Colonic mucosa (tissue), 4 donors: ENCODE measurements around the gene COL23A1. TPM values are rescaled to one million over a fixed set of nuclear protein-coding genes. Genes with fewer than 3 reads are reported as not detected.
A peak's percentile ranks its signal among the peaks of the same experiment; 100 is the strongest.
"Not testable (repeated sequence)": the region's sequence is repeated elsewhere in the genome, so short reads cannot be mapped to it uniquely, and the experiment has no call there.

ENCODE experiments used
- DNase-seq: peaks from one replicate; pipeline ENCODE4 v3.0.0-alpha.2; 2020
- H3K27ac ChIP-seq: fragments of 200-600 bp; one replicate; pipeline ENCODE4 v1.8.0; 2021
- H3K27me3 ChIP-seq: fragments of 200-600 bp; one replicate; pipeline ENCODE4 v1.8.0; 2021
- H3K36me3 ChIP-seq: fragments of 200-600 bp; one replicate; pipeline ENCODE4 v1.8.0; 2021
- H3K4me1 ChIP-seq: fragments of 200-600 bp; one replicate; pipeline ENCODE4 v1.8.0; 2021; ENCODE audit warnings: mild to moderate bottlenecking
- H3K4me3 ChIP-seq: fragments of 200-600 bp; one replicate; pipeline ENCODE4 v1.8.0; 2021
- H3K9ac ChIP-seq, 2 donors: one replicate each; pipeline ENCODE4 v1.7.0; 2013; ENCODE audit warnings: control low read depth in 2 of 2, low read depth in 2 of 2, low read length in 2 of 2
- H3K9me3 ChIP-seq: fragments of 200-600 bp; one replicate; pipeline ENCODE4 v1.8.0; 2021
- CTCF ChIP-seq: fragments of 200-600 bp; IDR thresholded peaks from one replicate; pipeline ENCODE4 v1.8.0; 2022; ENCODE audit warnings: antibody characterized with exemption, mild to moderate bottlenecking
- intact Hi-C: fragments of 100-400 bp; cut with DNase I; formaldehyde crosslinking; loops from one replicate; pipeline ENCODE4 v1.14.1; 2022
- total RNA-seq, 2 donors: library from RNA; stranded (reverse); fragmentation: NEBNext Ultra II Directional in 1 of 2; extraction: Animal tissue kit (Norgen Biotek cat#: 25700) in 1 of 2; gene quantifications; one replicate each; pipeline ENCODE4 v1.2.1, GENCODE V29; 2021
- donor health status: healthy.
- donor health status: DM: no; HTN: no; CAD: no.
- donor health status: DM: no; HTN: no; CAD: no.

COL23A1 gene
- total RNA-seq, 2 donors from 2014 or later, result 0.37 to 0.49 TPM

GRCh38 chr5:178264044-178264443 is 326.1 kb downstream of the COL23A1 start:
- intact Hi-C loops, result no loop called here
- TF ChIP-seq CTCF, result no peak
- H3K36me3 ChIP-seq, result no peaks in the 10 kb centered on the region

GRCh38 chr5:178261666-178262600 is 328.3 kb downstream of the COL23A1 start:
- intact Hi-C loops, result no loop called here
- no peaks in the 10 kb centered on the region for H3K36me3 ChIP-seq
- H3K9me3 ChIP-seq, result no peaks in the 10 kb centered on the region
- no peak for TF ChIP-seq CTCF
- H3K9ac ChIP-seq, result no peak overlapping the region
- no peak for DNase-seq
- H3K4me1 ChIP-seq, result no peaks in the 10 kb centered on the region
- no peak overlapping the region for H3K27ac ChIP-seq
- H3K4me3 ChIP-seq, result no peak overlapping the region
- no peaks in the 10 kb centered on the region for H3K27me3 ChIP-seq

More at GRCh38 chr5:178264044-178264443, 326.1 kb downstream of the COL23A1 start:
- Histone ChIP-seq H3K9ac (no peak overlapping the region), H3K27me3 (no peaks in the 10 kb centered on the region), H3K9me3 (no peaks in the 10 kb centered on the region), H3K4me1 (no peaks in the 10 kb centered on the region), H3K27ac (no peak overlapping the region), H3K4me3 (no peak overlapping the region)
- no peak for DNase-seq

DNA sequence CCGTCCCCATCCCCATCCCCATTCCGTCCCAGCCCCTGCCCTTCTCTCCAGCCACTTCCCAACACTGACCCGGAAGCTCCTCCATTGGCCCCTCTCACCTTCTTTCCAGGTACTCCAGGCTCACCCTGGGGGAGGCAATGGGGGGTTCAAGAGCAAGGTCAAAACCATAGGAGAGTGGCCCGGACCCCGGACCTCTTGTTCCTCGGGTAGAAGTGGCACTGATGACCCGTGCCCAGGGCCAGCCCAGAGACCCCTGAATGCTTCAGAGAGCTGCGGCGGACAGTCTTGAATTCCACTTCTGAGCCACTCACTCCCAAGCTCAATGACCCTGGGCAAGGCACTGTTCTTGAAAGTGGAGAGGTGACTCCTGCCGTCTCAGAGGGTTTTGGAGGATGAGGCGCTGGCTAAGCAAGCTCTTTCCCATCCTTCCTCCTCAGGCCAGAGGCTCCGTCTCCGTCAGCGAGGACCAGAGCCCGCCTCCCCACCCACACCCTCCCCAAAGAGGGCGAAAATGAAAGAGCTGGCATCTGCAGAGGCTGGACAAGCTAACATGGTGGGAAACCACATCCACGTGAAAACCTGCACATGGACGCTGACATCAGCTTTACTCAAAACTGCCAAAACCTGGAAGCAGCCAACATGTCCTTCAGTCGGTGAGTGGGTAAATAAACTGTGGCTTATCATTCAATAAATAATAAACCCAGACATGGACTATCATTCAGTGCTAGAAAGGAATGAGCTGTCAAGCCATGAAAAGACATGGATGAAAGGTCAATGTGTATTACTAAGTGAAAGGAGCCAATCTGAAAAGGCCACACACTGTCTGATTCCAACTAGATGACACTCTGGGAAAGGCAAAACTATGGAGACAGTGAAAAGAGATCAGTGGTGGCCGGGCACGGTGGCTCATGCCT is 330.3 kb downstream of the COL23A1 start:
- intact Hi-C loops, result no loop called here
- no peaks in the 10 kb centered on the region for H3K4me1 ChIP-seq
- H3K27ac ChIP-seq, result no peak overlapping the region
- H3K36me3 ChIP-seq, result no peaks in the 10 kb centered on the region
- no peak overlapping the region for H3K9ac ChIP-seq
- no peak for TF ChIP-seq CTCF
- H3K9me3 ChIP-seq, result no peaks in the 10 kb centered on the region
- no peaks in the 10 kb centered on the region for H3K27me3 ChIP-seq
- H3K4me3 ChIP-seq, result no peak overlapping the region
- no peak for DNase-seq

GRCh38 chr5:178257650-178258049 is 332.5 kb downstream of the COL23A1 start:
- Histone ChIP-seq H3K9me3 (no peaks in the 10 kb centered on the region), H3K4me1 (no peaks in the 10 kb centered on the region), H3K9ac (no peak overlapping the region), H3K4me3 (no peak overlapping the region), H3K27ac (no peak overlapping the region), H3K27me3 (no peaks in the 10 kb centered on the region), H3K36me3 (no peaks in the 10 kb centered on the region)
- DNase-seq, result no peak
- intact Hi-C loops, result no loop called here
- TF ChIP-seq CTCF, result no peak

DNA sequence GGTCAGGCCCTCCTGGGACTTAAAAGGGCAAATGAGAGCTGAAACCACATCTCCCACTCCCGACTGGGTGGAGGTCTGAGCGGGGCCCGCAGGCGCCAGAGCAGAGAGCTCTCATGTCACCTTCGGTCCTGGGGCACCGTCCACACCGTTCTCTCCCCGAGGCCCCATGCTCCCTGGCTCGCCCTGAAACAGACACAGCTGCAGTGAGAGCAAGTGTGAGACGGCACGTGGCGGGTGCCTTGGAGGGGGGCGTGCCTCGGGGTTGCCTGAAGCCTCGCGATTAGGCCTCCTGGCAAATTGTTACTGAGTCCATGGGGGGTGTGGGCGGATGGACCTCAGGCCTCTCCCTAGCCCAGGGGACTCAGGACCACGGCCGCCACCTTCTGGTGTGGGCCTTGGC is 333.4 kb downstream of the COL23A1 start:
- H3K9me3 ChIP-seq, result no peaks in the 10 kb centered on the region
- no peak overlapping the region for H3K27ac ChIP-seq
- H3K4me3 ChIP-seq, result no peak overlapping the region
- no peaks in the 10 kb centered on the region for H3K27me3 ChIP-seq
- no peaks in the 10 kb centered on the region for H3K4me1 ChIP-seq
- no peak for TF ChIP-seq CTCF
- intact Hi-C loops, result no loop called here
- H3K36me3 ChIP-seq, result no peaks in the 10 kb centered on the region
- no peak for DNase-seq
- H3K9ac ChIP-seq, result no peak overlapping the region

GRCh38 chr5:178253632-178254031 is 336.6 kb downstream of the COL23A1 start:
- H3K9me3 ChIP-seq, H3K4me3 ChIP-seq, intact Hi-C loops, H3K36me3 ChIP-seq, H3K4me1 ChIP-seq, H3K27me3 ChIP-seq, H3K27ac ChIP-seq, H3K9ac ChIP-seq: not testable (repeated sequence)
- DNase-seq, result peak; percentile 45
